ENCODE results near the gene RBM14. TPM values are rescaled to one million over a fixed set of nuclear protein-coding genes. Genes with fewer than 3 reads are reported as not detected.

Gene RBM14, protein sequence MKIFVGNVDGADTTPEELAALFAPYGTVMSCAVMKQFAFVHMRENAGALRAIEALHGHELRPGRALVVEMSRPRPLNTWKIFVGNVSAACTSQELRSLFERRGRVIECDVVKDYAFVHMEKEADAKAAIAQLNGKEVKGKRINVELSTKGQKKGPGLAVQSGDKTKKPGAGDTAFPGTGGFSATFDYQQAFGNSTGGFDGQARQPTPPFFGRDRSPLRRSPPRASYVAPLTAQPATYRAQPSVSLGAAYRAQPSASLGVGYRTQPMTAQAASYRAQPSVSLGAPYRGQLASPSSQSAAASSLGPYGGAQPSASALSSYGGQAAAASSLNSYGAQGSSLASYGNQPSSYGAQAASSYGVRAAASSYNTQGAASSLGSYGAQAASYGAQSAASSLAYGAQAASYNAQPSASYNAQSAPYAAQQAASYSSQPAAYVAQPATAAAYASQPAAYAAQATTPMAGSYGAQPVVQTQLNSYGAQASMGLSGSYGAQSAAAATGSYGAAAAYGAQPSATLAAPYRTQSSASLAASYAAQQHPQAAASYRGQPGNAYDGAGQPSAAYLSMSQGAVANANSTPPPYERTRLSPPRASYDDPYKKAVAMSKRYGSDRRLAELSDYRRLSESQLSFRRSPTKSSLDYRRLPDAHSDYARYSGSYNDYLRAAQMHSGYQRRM
- 34.5 and 52.3 TPM in 2 replicates for total RNA-seq

DNA sequence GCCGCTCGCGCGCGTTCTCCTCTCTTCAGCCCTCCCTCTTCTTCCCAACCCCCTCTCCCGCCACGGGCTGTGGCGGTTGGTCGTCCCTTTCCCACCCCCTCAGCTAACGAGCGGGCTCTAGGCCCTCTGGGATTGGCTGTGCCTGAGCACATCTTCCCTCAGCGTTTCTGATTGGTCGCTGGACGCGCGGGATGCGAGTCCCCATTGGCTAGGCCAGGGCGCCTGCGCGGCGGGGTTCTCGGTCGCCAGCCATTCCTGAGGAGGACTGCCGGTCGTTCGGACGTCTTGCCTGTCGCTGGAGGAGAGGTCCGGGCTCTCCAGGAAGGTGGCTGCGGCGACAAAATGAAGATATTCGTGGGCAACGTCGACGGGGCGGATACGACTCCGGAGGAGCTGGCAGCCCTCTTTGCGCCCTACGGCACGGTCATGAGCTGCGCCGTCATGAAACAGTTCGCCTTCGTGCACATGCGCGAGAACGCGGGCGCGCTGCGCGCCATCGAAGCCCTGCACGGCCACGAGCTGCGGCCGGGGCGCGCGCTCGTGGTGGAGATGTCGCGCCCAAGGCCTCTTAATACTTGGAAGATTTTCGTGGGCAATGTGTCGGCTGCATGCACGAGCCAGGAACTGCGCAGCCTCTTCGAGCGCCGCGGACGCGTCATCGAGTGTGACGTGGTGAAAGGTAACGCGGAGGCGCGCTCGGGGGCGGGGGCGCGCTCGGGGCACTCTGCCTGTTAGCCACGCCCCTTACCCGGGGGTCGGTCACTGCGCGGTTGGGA lies at the start of gene RBM14:
Gene RBM14, plus strand, starts transcription at position 252 of the 776 bp plus-strand sequence. Its CDS starts 91 bp downstream, at position 343.

DNA sequence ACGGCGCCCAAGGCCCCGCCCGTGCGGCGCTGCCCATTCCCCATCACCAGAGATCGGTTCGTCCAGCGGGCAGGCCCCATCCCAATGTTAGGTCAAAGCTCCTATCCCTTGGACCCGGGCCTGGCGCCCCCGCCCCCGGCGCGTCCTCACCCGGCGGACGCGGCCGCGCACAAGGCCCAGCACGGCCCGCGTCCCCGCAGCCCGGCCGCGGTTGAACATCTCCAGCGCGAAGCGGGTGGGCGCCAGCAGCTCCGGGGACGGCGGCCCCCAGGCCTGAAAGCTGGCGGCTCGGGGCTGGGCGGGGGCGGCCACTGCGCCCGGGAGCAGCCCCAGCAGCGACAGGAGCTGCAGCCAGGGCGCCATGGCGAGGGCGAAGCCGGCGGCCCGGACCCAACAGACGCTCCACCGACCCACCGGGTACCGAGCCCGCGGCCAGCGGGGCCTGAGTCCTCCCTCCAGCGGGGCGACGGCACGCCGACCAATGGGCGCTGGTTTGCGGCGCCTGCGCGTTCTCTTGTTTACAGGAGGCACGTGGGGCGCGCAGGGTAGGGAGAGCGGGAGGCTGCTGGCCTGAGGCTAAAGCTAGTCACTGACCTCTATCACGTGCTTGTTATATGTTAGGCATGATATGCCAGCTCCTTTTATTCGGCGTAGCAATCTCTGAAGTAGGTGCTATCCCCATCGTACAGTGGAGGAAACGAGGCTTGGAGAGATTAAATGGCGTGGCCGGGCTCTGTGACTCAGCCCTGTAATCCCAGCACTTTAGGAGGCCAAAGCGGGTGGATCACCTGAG lies 48.1 kb upstream of the RBM14 start, which contains the start of gene CTSF:
Gene CTSF, minus strand, starts transcription at position 483 of the 793 bp plus-strand sequence. Its CDS starts 120 bp downstream, at position 363.

DNA sequence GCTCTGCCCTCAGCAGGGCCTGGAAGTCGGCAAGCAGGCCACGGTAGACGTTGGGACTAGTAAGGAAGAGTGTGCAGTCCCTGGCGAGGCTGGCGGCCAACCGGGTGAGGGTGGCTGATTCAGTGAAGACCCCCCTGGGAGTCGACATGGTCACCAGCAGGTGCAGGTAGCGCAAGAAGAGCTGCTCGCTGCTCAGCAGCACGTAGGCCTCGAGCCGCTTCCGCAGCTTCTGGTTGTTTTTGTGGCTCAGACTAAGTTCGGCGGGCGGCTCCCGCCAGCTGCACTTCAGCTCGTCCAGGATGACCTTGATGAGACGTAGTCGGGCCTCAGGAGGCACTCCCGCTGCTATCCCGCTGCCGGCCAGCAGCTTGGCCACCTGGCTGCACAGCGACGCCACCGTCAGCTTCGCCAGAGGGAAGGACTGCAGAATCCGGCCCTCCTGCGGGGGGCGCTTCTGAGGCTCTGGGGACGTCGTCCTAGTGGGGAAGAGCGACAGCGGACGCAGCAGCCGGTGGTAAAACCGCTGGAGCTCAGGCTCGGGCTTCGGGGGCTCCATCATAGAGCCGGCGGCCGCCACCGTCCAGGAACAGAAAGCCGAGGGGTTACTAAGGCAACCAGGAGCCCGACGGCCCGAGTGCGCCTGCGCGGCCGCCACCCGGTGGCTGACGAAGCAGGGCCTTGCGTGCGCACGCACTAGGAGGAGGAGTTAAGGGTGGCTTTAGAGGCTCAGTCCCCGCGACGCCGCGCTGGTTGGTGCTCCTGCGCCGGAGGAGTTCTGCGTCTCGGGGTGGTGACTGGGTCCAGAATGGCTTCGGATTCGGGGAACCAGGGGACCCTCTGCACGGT lies 23.8 kb upstream of the RBM14 start, which contains the start of the genes CCDC87 and CCS:
Gene CCDC87, minus strand, starts transcription at position 607 of the 846 bp plus-strand sequence. Its CDS starts 48 bp downstream, at position 559.
Gene CCS, plus strand, starts transcription at position 729 of the 846 bp plus-strand sequence. Its CDS starts 77 bp downstream, at position 806.

DNA sequence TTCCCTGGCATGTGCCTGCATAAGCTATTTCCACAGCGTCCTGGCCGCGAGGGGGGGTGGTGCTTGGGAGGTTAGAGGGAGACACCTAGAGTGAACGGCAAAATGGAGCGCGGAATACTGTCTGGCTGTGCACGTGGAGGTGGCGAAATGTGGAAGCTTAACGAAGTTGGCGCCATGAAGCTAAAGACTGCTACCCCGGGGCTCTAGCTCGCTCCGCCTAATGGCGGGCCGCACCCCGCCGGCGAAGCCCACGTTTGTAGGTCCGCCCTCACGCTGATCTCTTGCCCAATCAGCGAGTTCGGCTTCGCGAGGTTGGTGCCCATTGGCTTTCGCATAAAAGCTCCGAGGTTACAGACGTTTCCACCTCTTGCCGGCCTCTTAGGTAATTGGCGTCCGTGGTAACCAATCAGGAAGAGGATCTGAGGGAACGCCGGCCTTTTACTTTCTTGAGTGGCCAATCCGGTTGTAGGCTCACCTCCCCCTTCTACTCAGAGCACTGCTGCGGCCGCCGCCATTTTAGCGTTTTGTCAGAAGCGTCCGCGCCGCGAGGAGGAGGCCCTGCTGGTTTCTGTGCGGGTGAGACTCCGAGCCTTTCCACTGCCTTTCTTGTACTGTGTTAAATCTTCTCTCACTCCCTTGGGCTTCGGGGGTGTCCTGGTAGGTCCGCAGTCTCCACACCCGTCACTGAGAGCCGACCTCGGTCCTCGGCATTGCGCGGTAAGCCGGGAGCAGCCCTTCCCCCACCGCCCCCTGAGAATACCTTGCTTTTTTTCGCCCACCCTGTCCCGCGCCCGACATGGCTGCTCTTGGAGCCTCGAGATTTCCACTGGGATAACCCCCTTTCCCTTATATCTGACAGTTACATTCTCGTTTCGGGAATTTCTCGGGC lies 22.0 kb downstream of the RBM14 start, which contains the start of gene RBM4:
Gene RBM4, plus strand, starts transcription at position 527 of the 889 bp plus-strand sequence. CDS start 1,009 bp downstream, outside the sequence.

Other genes with a start within 250 kb of the RBM14 start
- 3.3 and 5.2 TPM in 2 replicates for gene SLC29A2, start 244.9 kb upstream of the RBM14 start, total RNA-seq
- 0.13 TPM in 1 of 2 replicates, not detected in the other for gene NPAS4, start 195.6 kb upstream of the RBM14 start, total RNA-seq
- gene MRPL11, start 177.8 kb upstream of the RBM14 start, total RNA-seq = 46.9 and 71.0 TPM in 2 replicates
- 4.6 and 9.9 TPM in 2 replicates for gene PELI3, start 149.7 kb upstream of the RBM14 start, total RNA-seq
- gene DPP3, start 136.2 kb upstream of the RBM14 start, total RNA-seq = 75.4 and 101 TPM in 2 replicates
- gene BBS1, start 106.0 kb upstream of the RBM14 start, total RNA-seq = 24.9 and 52.4 TPM in 2 replicates
- 32.3 and 44.5 TPM in 2 replicates for gene ZDHHC24, start 70.6 kb upstream of the RBM14 start, total RNA-seq
- gene ACTN3, start 69.7 kb upstream of the RBM14 start, total RNA-seq = under 0.01 and 0.13 TPM in 2 replicates
- gene CTSF, start 48.0 kb upstream of the RBM14 start, total RNA-seq = 9.6 and 61.5 TPM in 2 replicates
- 0.16 and 0.76 TPM in 2 replicates for gene CCDC87, start 23.6 kb upstream of the RBM14 start, total RNA-seq
- gene CCS, start 23.4 kb upstream of the RBM14 start, total RNA-seq = 20.4 and 32.2 TPM in 2 replicates
- 100 and 155 TPM in 2 replicates for gene RBM4, start 22.1 kb downstream of the RBM14 start, total RNA-seq
- gene RBM4B, start 61.3 kb downstream of the RBM14 start, total RNA-seq = 11.9 and 14.2 TPM in 2 replicates
- 63.4 and 74.8 TPM in 2 replicates for gene SPTBN2, start 112.6 kb downstream of the RBM14 start, total RNA-seq
- 36.8 and 37.8 TPM in 2 replicates for gene RCE1, start 226.8 kb downstream of the RBM14 start, total RNA-seq
- 58.9 and 60.3 TPM in 2 replicates for gene LRFN4, start 240.4 kb downstream of the RBM14 start, total RNA-seq

Measured in mesangial cell (primary cell).